CD4-positive, alpha-beta T cell treated with Interferon alpha-2 for 1 hour (primary cell): ENCODE measurements around the gene OR6J1.
"Not testable (repeated sequence)": the region's sequence is repeated elsewhere in the genome, so short reads cannot be mapped to it uniquely, and the experiment has no call there.

Experiments
- DNase-seq, 2 donors: peaks; one replicate each; pipeline ENCODE4 v3.0.0-alpha.2; 2020 to 2022

Gene OR6J1

GRCh38 chr14:22650046-22650739, 6.0 kb upstream of the OR6J1 start:
- DNase-seq, result no peak

- no peak for DNase-seq
Observed at GRCh38 chr14:22648506-22648905, 4.4 kb upstream of the OR6J1 start.

- no peak for DNase-seq
Observed at GRCh38 chr14:22646570-22647254, 2.6 kb upstream of the OR6J1 start.

- DNase-seq, result no peak
Observed at GRCh38 chr14:22641846-22642245, 2.3 kb downstream of the OR6J1 start.

GRCh38 chr14:22640192-22640591, 4.0 kb downstream of the OR6J1 start:
- no peak for DNase-seq

- DNase-seq, result not testable (repeated sequence)
Observed at GRCh38 chr14:22635980-22636379, 8.2 kb downstream of the OR6J1 start.

- no peak for DNase-seq
Observed at GRCh38 chr14:22634233-22634900, 9.8 kb downstream of the OR6J1 start.

- DNase-seq, result no peak
Observed at GRCh38 chr14:22630486-22630885, 13.7 kb downstream of the OR6J1 start.

GRCh38 chr14:22630066-22630465, 14.1 kb downstream of the OR6J1 start:
- no peak for DNase-seq

GRCh38 chr14:22629361-22629760, 14.8 kb downstream of the OR6J1 start:
- no peak for DNase-seq

- no peak for DNase-seq
Observed at GRCh38 chr14:22627506-22628263, 16.5 kb downstream of the OR6J1 start.

- no peak for DNase-seq
Observed at GRCh38 chr14:22626590-22626989, 17.6 kb downstream of the OR6J1 start.

- no peak for DNase-seq
Observed at GRCh38 chr14:22623047-22623446, 21.1 kb downstream of the OR6J1 start.

GRCh38 chr14:22622255-22622654, 21.9 kb downstream of the OR6J1 start:
- DNase-seq, result no peak

- DNase-seq, result not testable (repeated sequence)
Observed at GRCh38 chr14:22615765-22616164, 28.4 kb downstream of the OR6J1 start.

- DNase-seq, result no peak
Observed at GRCh38 chr14:22614240-22614799, 29.8 kb downstream of the OR6J1 start.

- no peak for DNase-seq
Observed at GRCh38 chr14:22613736-22614239, 30.4 kb downstream of the OR6J1 start.

- DNase-seq, result no peak
Observed at GRCh38 chr14:22613106-22613695, 31.0 kb downstream of the OR6J1 start.

- no peak for DNase-seq
Observed at GRCh38 chr14:22610931-22611330, 33.2 kb downstream of the OR6J1 start.

GRCh38 chr14:22607291-22607690, 36.9 kb downstream of the OR6J1 start:
- no peak for DNase-seq

- DNase-seq, result no peak
Observed at GRCh38 chr14:22606380-22606779, 37.8 kb downstream of the OR6J1 start.

- no peak for DNase-seq
Observed at GRCh38 chr14:22602862-22603261, 41.3 kb downstream of the OR6J1 start.
